GM12878 (cell line): ENCODE results near the gene SETD4. TPM values are rescaled to one million over a fixed set of nuclear protein-coding genes. Genes with fewer than 3 reads are reported as not detected.

Experiments used
- ATAC-seq: fragments of 200-7000 bp; cut with Tn5 transposase; 3 replicates; pipeline ENCODE4 v1.9.1; 2020; ENCODE audit warnings: mild to moderate bottlenecking, moderate library complexity
- BruUV-seq: library from RNA; stranded (reverse); fragments of 400-500 nt; replicated peaks from 2 replicates; lab custom pipeline; 2021; lab: Mats Ljungman, UMichigan
- CTCF ChIA-PET: fragments of 300-600 bp; sonication (Branson Sonifier 250); formaldehyde crosslinking; extraction: SDS; loops from one replicate; lab custom pipeline; 2021; ENCODE audit warnings: inconsistent platforms; lab: Yijun Ruan, JAX
- POLR2A ChIA-PET: fragments of 350-600 bp; formaldehyde crosslinking; extraction: SDS; loops from one replicate; lab custom pipeline; 2021; ENCODE audit warnings: inconsistent platforms; lab: Charles Lee
- RAD21 ChIA-PET: fragments of 300-600 bp; sonication (Branson Sonifier 250); formaldehyde crosslinking; loops from one replicate; lab custom pipeline; 2023; ENCODE audit warnings: antibody characterized with exemption; ENCODE audit not compliant: unreplicated experiment; lab: Charles Lee
- SMC1A ChIA-PET: fragments of 300-600 bp; sonication (Branson Sonifier 250); formaldehyde crosslinking; loops from one replicate; lab custom pipeline; 2023; ENCODE audit not compliant: unreplicated experiment, uncharacterized antibody; lab: Charles Lee
- DNase-seq: peaks from one replicate; pipeline ENCODE4 v3.0.0-alpha.2; 2011; ENCODE audit warnings: low read depth, low spot score
- FAIRE-seq: peaks from 3 replicates; lab custom pipeline; 2011; peaks lifted over from hg19 to GRCh38; lab: Jason Lieb, UNC
- H2AFZ ChIP-seq: 2 replicates; pipeline ENCODE4 v1.6.0; 2011; ENCODE audit warnings: low read depth, low read length, control low read depth; ENCODE audit not compliant: control insufficient read depth
- H3K27ac ChIP-seq: 2 replicates; pipeline ENCODE4 v1.5.1; 2011; ENCODE audit warnings: control low read depth; ENCODE audit not compliant: control insufficient read depth, insufficient read depth
- H3K27me3 ChIP-seq, 2 experiments: replicated peaks in 1 of 2; 2 replicates each; pipeline versions ENCODE4 v1.6.0 to v1.6.1; 2011; ENCODE audit warnings: low read length in 1 of 2; ENCODE audit not compliant: control insufficient read depth in 2 of 2, insufficient read depth in 2 of 2
- H3K36me3 ChIP-seq, 2 experiments: 2 replicates each; pipeline ENCODE4 v1.5.1; 2011; ENCODE audit warnings: low read length in 1 of 2; ENCODE audit not compliant: control insufficient read depth in 2 of 2, insufficient read depth in 2 of 2
- H3K4me1 ChIP-seq: 2 replicates; pipeline ENCODE4 v1.6.1; 2011; ENCODE audit warnings: mild to moderate bottlenecking, low read length, moderate library complexity, mixed read lengths; ENCODE audit not compliant: control insufficient read depth, insufficient read depth
- H3K4me2 ChIP-seq: 2 replicates; pipeline ENCODE4 v1.6.0; 2011; ENCODE audit warnings: control low read depth; ENCODE audit not compliant: control insufficient read depth, insufficient read depth
- H3K4me3 ChIP-seq: fragments of 200-600 bp; sonication (generic); 2 replicates; pipeline ENCODE4 v1.5.1; 2016
- H3K79me2 ChIP-seq: 2 replicates; pipeline ENCODE4 v1.6.0; 2011; ENCODE audit warnings: low read length; ENCODE audit not compliant: control insufficient read depth, insufficient read depth
- H3K9ac ChIP-seq: 2 replicates; pipeline ENCODE4 v1.8.0; 2011; ENCODE audit warnings: low read length, control low read depth, mixed read lengths; ENCODE audit not compliant: control insufficient read depth, insufficient read depth
- H3K9me3 ChIP-seq: replicated peaks from 3 replicates; pipeline ENCODE4 v1.5.1; 2011; ENCODE audit warnings: mild to moderate bottlenecking, low read length; ENCODE audit not compliant: control insufficient read depth, insufficient read depth
- H4K20me1 ChIP-seq: 2 replicates; pipeline ENCODE4 v1.6.0; 2011; ENCODE audit not compliant: control insufficient read depth, insufficient read depth
- BMI1 ChIP-seq: fragments of 450-650 bp; IDR thresholded peaks from 2 replicates; pipeline ENCODE4 v1.6.1; 2016; ENCODE audit warnings: mild to moderate bottlenecking, moderate library complexity, borderline replicate concordance
- CBX5 ChIP-seq: sonication (generic); IDR thresholded peaks from 2 replicates; pipeline ENCODE4 v1.6.1; 2016; ENCODE audit warnings: low read depth, moderate library complexity, mild to moderate bottlenecking, inconsistent platforms
- CREM ChIP-seq: IDR thresholded peaks from 2 replicates; pipeline ENCODE4 v1.6.1; 2014; ENCODE audit warnings: antibody characterized with exemption, low read depth
- KAT2A ChIP-seq: conservative IDR thresholded peaks from 2 replicates; pipeline ENCODE4 v1.6.1; 2011; ENCODE audit warnings: low read depth, low read length; ENCODE audit not compliant: control insufficient read depth
- MTA3 ChIP-seq: IDR thresholded peaks from 2 replicates; pipeline ENCODE4 v1.6.1; 2012; ENCODE audit warnings: low read length, inconsistent platforms, borderline replicate concordance
- NFYB ChIP-seq: IDR thresholded peaks from 2 replicates; pipeline ENCODE4 v1.6.1; 2011; ENCODE audit warnings: low read depth, mild to moderate bottlenecking, low read length, improper control_type of control experiment, moderate library complexity; ENCODE audit not compliant: insufficient read depth
- NR2F1 ChIP-seq: fragments of 450-650 bp; conservative IDR thresholded peaks from 2 replicates; pipeline ENCODE4 v1.6.1; 2017; ENCODE audit warnings: mild to moderate bottlenecking
- RAD51 ChIP-seq: fragments of 450-650 bp; IDR thresholded peaks from 2 replicates; pipeline ENCODE4 v1.6.1; 2016; ENCODE audit warnings: moderate library complexity, mild to moderate bottlenecking, inconsistent platforms
- RELA ChIP-seq: fragments of 450-650 bp; IDR thresholded peaks from 2 replicates; pipeline ENCODE4 v1.8.0; 2014; ENCODE audit warnings: borderline replicate concordance; ENCODE audit not compliant: partially characterized antibody
- WRNIP1 ChIP-seq: IDR thresholded peaks from 2 replicates; pipeline ENCODE4 v1.6.1; 2011; ENCODE audit warnings: low read depth, low read length, improper control_type of control experiment, borderline replicate concordance
- ZBTB11 ChIP-seq: fragments of 450-650 bp; formaldehyde crosslinking; IDR thresholded peaks from 2 replicates; pipeline ENCODE4 v1.5.0; 2022; ENCODE audit warnings: mild to moderate bottlenecking, missing genetic modification characterization
- WGBS: methylation state at CpG from one replicate; pipeline ENCODE4 v1.1.6; 2016; ENCODE audit warnings: low lambda C conversion rate; ENCODE audit not compliant: insufficient replicate concordance, insufficient coverage; ENCODE audit errors: missing lambda C conversion rate; 5-methylcytosine and 5-hydroxymethylcytosine counted together
- in situ Hi-C: fragments of 300-500 bp; cut with MboI; formaldehyde crosslinking; loops from 9 replicates; pipeline ENCODE4 v1.14.3; 2018; ENCODE audit warnings: mixed read lengths
- intact Hi-C: fragments of 100-400 bp; cut with micrococcal nuclease; formaldehyde crosslinking; loops from one replicate; pipeline ENCODE4 v1.14.2; 2022; ENCODE audit not compliant: unreplicated experiment
- polyA plus RNA-seq, 11 experiments: library from polyadenylated mRNA; depleted of rRNA in 4 of 11; unstranded in 6 of 11; stranded (reverse) in 5 of 11; fragments of >200 nt; fragmentation: Nextera tagmentation in 4 of 11; fragmentation: Illumina TruSeq in 1 of 11; extraction: Ambion mirVana in 4 of 11; extraction: Trizol in 1 of 11; gene quantifications; 1 replicate in 1 of 11; 2 replicates in 10 of 11; pipeline versions ENCODE4 v1.2.1 to v1.2.3, GENCODE V29; 2011 to 2016; ENCODE audit warnings: inconsistent platforms in 2 of 11, missing spikeins in 2 of 11, low read depth in 1 of 11
- total RNA-seq, 4 experiments: library from RNA; depleted of rRNA in 3 of 4; stranded (reverse); fragments of >200 nt in 3 of 4; fragmentation: Illumina TruSeq in 1 of 4; extraction: Trizol in 1 of 4; gene quantifications; 2 replicates each; pipeline versions ENCODE4 v1.2.1 to v1.2.3, GENCODE V29; 2013 to 2021

SETD4 gene
- total and polyA plus RNA-seq, 10 of the 15 experiments (the other 5 are each of a cell fraction or from before 2014, with no cell fraction given): 10.3 to 37.0 (median 18.6) TPM

- Histone ChIP-seq H2AFZ (no peak overlapping the region), H3K9ac (no peak overlapping the region), H3K4me2 (no peak overlapping the region), H3K9me3 (no peaks in the 10 kb centered on the region; the same call in 2 of the 3 replicates), H3K36me3 (no peaks in the 10 kb centered on the region), H3K27me3 (peaks cover 0 to 3% of the 10 kb centered on the region in 2 experiments; a peak in 2 of 4 replicates), H4K20me1 (no peaks in the 10 kb centered on the region), H3K4me3 (no peak overlapping the region), H3K79me2 (no peaks in the 10 kb centered on the region), H3K4me1 (no peaks in the 10 kb centered on the region), H3K27ac (no peak overlapping the region)
- intact Hi-C loops: no loop called here
- no peak for TF ChIP-seq ZBTB11
- TF ChIP-seq NFYB: no peak
- no peak for ATAC-seq
- in situ Hi-C loops: no loop called here
- FAIRE-seq: no peak
- WGBS: 0% methylated on average over 4 of the region's 4 CpGs
- CTCF ChIA-PET: no interaction called here
- POLR2A ChIA-PET: no interaction called here
- no TSS peak for BruUV-seq
- SMC1A ChIA-PET: no interaction called here
- no peak for DNase-seq
- RAD21 ChIA-PET: no interaction called here
These were observed 64.7 kb downstream of the SETD4 start for GRCh38 chr21:35995522-35996088.

DNA sequence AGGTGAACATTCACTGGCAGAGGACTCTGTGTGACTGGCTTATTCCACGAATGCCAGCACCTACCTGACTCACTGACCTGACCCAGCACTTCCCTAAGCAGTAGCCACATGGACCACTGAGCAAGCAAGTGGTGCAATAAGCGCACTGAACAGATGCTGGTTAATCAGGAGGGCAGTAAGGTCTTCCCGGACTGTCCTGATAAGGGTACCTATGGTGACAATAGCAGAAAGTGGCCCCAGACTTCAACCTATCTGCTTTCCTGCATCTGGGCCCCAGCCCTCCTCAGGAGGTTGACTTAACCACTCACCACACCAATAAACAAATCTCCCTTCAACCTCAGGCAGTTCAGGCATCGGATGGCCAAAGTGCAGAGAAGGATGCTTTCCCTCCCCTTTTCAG, 65.7 kb downstream of the SETD4 start:
- ChIA-PET SMC1A (no interaction called here), CTCF (no interaction called here), POLR2A (no interaction called here), RAD21 (no interaction called here)
- no peak for FAIRE-seq
- Histone ChIP-seq H3K4me1 (no peaks in the 10 kb centered on the region), H2AFZ (no peak overlapping the region), H3K27ac (no peak overlapping the region), H3K4me2 (no peak overlapping the region), H3K4me3 (no peak overlapping the region), H3K79me2 (no peaks in the 10 kb centered on the region), H4K20me1 (no peaks in the 10 kb centered on the region), H3K9me3 (no peaks in the 10 kb centered on the region; the same call in 2 of the 3 replicates), H3K27me3 (peaks cover 0 to 3% of the 10 kb centered on the region in 2 experiments; a peak in 2 of 4 replicates), H3K9ac (no peak overlapping the region), H3K36me3 (no peaks in the 10 kb centered on the region)
- 26% methylated on average over 4 of the region's 4 CpGs for WGBS
- no peak for ATAC-seq
- intact Hi-C loops (no loop called here), in situ Hi-C loops (no loop called here)
- no TSS peak for BruUV-seq
- no peak for DNase-seq
- TF ChIP-seq CREM (no peak), CBX5 (no peak), KAT2A (no peak), RELA (no peak), NR2F1 (no peak), ZBTB11 (no peak), RAD51 (no peak), MTA3 (no peak), BMI1 (no peak), WRNIP1 (no peak)
